Stimulated activated naive CD4-positive, alpha-beta T cell treated with Interleukin-2 at 50 U/mL for 16 hours (primary cell): ENCODE results near the gene VSIG10L.

Experiments used
- DNase-seq: peaks from one replicate; lab custom pipeline; 2025; lab: John Stamatoyannopoulos, UW

VSIG10L gene

GRCh38 chr19:51338563-51339312 is 3.2 kb downstream of the VSIG10L start:
- DNase-seq: peak; percentile 84

- DNase-seq: no peak
Measured at GRCh38 chr19:51337861-51338562, 3.9 kb downstream of the VSIG10L start.

GRCh38 chr19:51337141-51337860 is 4.6 kb downstream of the VSIG10L start:
- no peak for DNase-seq

- no peak for DNase-seq
Measured at GRCh38 chr19:51333836-51334460, 8.0 kb downstream of the VSIG10L start.

- DNase-seq: no peak
Measured at GRCh38 chr19:51331716-51332115, 10.2 kb downstream of the VSIG10L start.

- no peak for DNase-seq
Measured at GRCh38 chr19:51331193-51331592, 10.7 kb downstream of the VSIG10L start.

- no peak for DNase-seq
Measured at GRCh38 chr19:51330366-51330765, 11.6 kb downstream of the VSIG10L start.

- no peak for DNase-seq
Measured at GRCh38 chr19:51329411-51329810, 12.5 kb downstream of the VSIG10L start.

- peak; percentile 42 for DNase-seq
Measured at GRCh38 chr19:51327066-51328001, 14.6 kb downstream of the VSIG10L start.

- DNase-seq: no peak
Measured at GRCh38 chr19:51326216-51327065, 15.5 kb downstream of the VSIG10L start.

- no peak for DNase-seq
Measured at GRCh38 chr19:51325161-51325976, 16.6 kb downstream of the VSIG10L start.

- DNase-seq: no peak
Measured at GRCh38 chr19:51324167-51324481, 17.8 kb downstream of the VSIG10L start.

- no peak for DNase-seq
Measured at GRCh38 chr19:51323481-51324166, 18.3 kb downstream of the VSIG10L start.

GRCh38 chr19:51321799-51322198 is 20.1 kb downstream of the VSIG10L start:
- DNase-seq: no peak

- DNase-seq: no peak
Measured at GRCh38 chr19:51320280-51320657, 21.7 kb downstream of the VSIG10L start.

GRCh38 chr19:51319649-51320279 is 22.2 kb downstream of the VSIG10L start:
- no peak for DNase-seq

GRCh38 chr19:51318687-51319648 is 23.0 kb downstream of the VSIG10L start:
- no peak for DNase-seq
